Panc1 (cell line): ENCODE measurements around the gene VAMP5.

ENCODE experiments used
- CTCF ChIP-seq: fragments of 450-650 bp; IDR thresholded peaks from 2 replicates; pipeline ENCODE4 v1.5.1; 2017; ENCODE audit warnings: mild to moderate bottlenecking
- REST ChIP-seq, 2 experiments: IDR thresholded peaks; 2 replicates each; pipeline ENCODE4 v1.6.1; 2011 to 2012; ENCODE audit warnings: low read depth in 2 of 2, control low read depth in 1 of 2, low read length in 1 of 2, mild to moderate bottlenecking in 1 of 2, moderate library complexity in 1 of 2; ENCODE audit not compliant: insufficient read depth in 1 of 2

- TF ChIP-seq CTCF (no peak), REST (IDR thresholded peaks at IDR 0.05; ENCODE audit: insufficient read depth in 1 of 2, low read depth in 2 of 2, low read length in 1 of 2) (no peak)
Measured at GRCh38 chr2:85597241-85597640, 13.0 kb downstream of the VAMP5 start.
